HepG2 (cell line): ENCODE data around the gene GTF2H3. TPM values are rescaled to one million over a fixed set of nuclear protein-coding genes. Genes with fewer than 3 reads are reported as not detected.

Source experiments
- CAMTA2 ChIP-seq: sonication (generic); formaldehyde crosslinking; IDR thresholded peaks from 2 replicates; pipeline ENCODE4 v1.4.0; 2020; ENCODE audit warnings: mild to moderate bottlenecking, missing genetic modification reagents, borderline replicate concordance
- GPN1 ChIP-seq: sonication (generic); formaldehyde crosslinking; IDR thresholded peaks from 2 replicates; pipeline ENCODE4 v1.5.1; 2020; ENCODE audit warnings: missing genetic modification reagents, borderline replicate concordance
- GTF2F1 ChIP-seq: fragments of 150-350 bp; IDR thresholded peaks from 2 replicates; pipeline ENCODE4 v1.6.1; 2014; ENCODE audit warnings: low read length
- NCOR1 ChIP-seq: fragments of 200-600 bp; sonication (generic); IDR thresholded peaks from 2 replicates; pipeline ENCODE4 v1.7.0; 2017; ENCODE audit warnings: antibody characterized with exemption, low read length, borderline replicate concordance
- NR2F1 ChIP-seq, 2 experiments: fragments of 450-650 bp in 1 of 2; formaldehyde crosslinking in 1 of 2; IDR thresholded peaks; 2 replicates each; pipeline versions ENCODE4 v1.5.0 to v1.6.1; 2016 to 2020; ENCODE audit warnings: mild to moderate bottlenecking in 1 of 2, missing compliant biosample characterization in 1 of 2, missing genetic modification reagents in 1 of 2, moderate library complexity in 1 of 2
- PHF21A ChIP-seq: sonication (generic); formaldehyde crosslinking; IDR thresholded peaks from 2 replicates; pipeline ENCODE4 v1.5.0; 2020; ENCODE audit warnings: mild to moderate bottlenecking, missing genetic modification reagents
- RELA ChIP-seq: sonication (generic); formaldehyde crosslinking; IDR thresholded peaks from 2 replicates; pipeline ENCODE4 v1.4.0; 2020; ENCODE audit warnings: missing genetic modification reagents
- RFX1 ChIP-seq: fragments of 450-650 bp; IDR thresholded peaks from 2 replicates; pipeline ENCODE4 v1.6.1; 2017
- SIN3B ChIP-seq: fragments of 150-350 bp; IDR thresholded peaks from 2 replicates; pipeline ENCODE4 v1.6.1; 2014; ENCODE audit warnings: low read length
- TBX2 ChIP-seq: sonication (generic); formaldehyde crosslinking; IDR thresholded peaks from 2 replicates; pipeline ENCODE4 v1.5.0; 2020; ENCODE audit warnings: missing genetic modification reagents, mild to moderate bottlenecking, borderline replicate concordance
- TCF12 ChIP-seq, 2 experiments: fragments of 450-650 bp in 1 of 2; sonication (generic) in 1 of 2; formaldehyde crosslinking in 1 of 2; IDR thresholded peaks; 2 replicates each; pipeline versions ENCODE4 v1.6.1 to v1.8.0; 2017 to 2022; ENCODE audit warnings: antibody characterized with exemption in 1 of 2, mild to moderate bottlenecking in 1 of 2, missing genetic modification reagents in 1 of 2, moderate library complexity in 1 of 2
- THAP7 ChIP-seq: sonication (generic); formaldehyde crosslinking; IDR thresholded peaks from 2 replicates; pipeline ENCODE4 v1.8.1; 2023; ENCODE audit warnings: mild to moderate bottlenecking, missing genetic modification reagents
- TRAFD1 ChIP-seq: sonication (generic); formaldehyde crosslinking; IDR thresholded peaks from 2 replicates; pipeline ENCODE4 v1.5.1; 2020; ENCODE audit warnings: missing genetic modification reagents, mild to moderate bottlenecking, borderline replicate concordance
- ZNF10 ChIP-seq: sonication (generic); formaldehyde crosslinking; IDR thresholded peaks from 2 replicates; pipeline ENCODE4 v1.4.0; 2020; ENCODE audit warnings: mild to moderate bottlenecking, low read depth, missing genetic modification reagents, borderline replicate concordance
- ZNF12 ChIP-seq: sonication (generic); formaldehyde crosslinking; IDR thresholded peaks from 2 replicates; pipeline ENCODE4 v1.5.0; 2020; ENCODE audit warnings: missing genetic modification reagents
- ZNF251 ChIP-seq: sonication (generic); formaldehyde crosslinking; IDR thresholded peaks from 2 replicates; pipeline ENCODE4 v1.9.0; 2021; ENCODE audit warnings: mild to moderate bottlenecking, missing genetic modification reagents
- ZNF3 ChIP-seq: IDR thresholded peaks from 2 replicates; pipeline ENCODE4 v1.7.0; 2017; ENCODE audit warnings: inconsistent platforms
- ZNF382 ChIP-seq: sonication (generic); formaldehyde crosslinking; IDR thresholded peaks from 2 replicates; pipeline ENCODE4 v1.5.0; 2020; ENCODE audit warnings: missing genetic modification reagents, mild to moderate bottlenecking, borderline replicate concordance
- ZNF564 ChIP-seq: sonication (generic); formaldehyde crosslinking; IDR thresholded peaks from 2 replicates; pipeline ENCODE4 v1.8.1; 2023; ENCODE audit warnings: mild to moderate bottlenecking, missing genetic modification reagents
- ZNF619 ChIP-seq: sonication (generic); formaldehyde crosslinking; IDR thresholded peaks from 2 replicates; pipeline ENCODE4 v1.4.0; 2020; ENCODE audit warnings: mild to moderate bottlenecking, missing genetic modification reagents
- ZNF674 ChIP-seq: sonication (generic); formaldehyde crosslinking; IDR thresholded peaks from 2 replicates; pipeline ENCODE4 v1.5.0; 2020; ENCODE audit warnings: low read depth, mild to moderate bottlenecking, missing genetic modification reagents
- ZNF773 ChIP-seq: sonication (generic); formaldehyde crosslinking; IDR thresholded peaks from 2 replicates; pipeline ENCODE4 v1.4.0; 2020; ENCODE audit warnings: missing genetic modification reagents, borderline replicate concordance
- polyA plus RNA-seq, 8 experiments: library from polyadenylated mRNA; depleted of rRNA in 3 of 8; stranded (reverse) in 7 of 8; unstranded in 1 of 8; fragments of >200 nt; fragmentation: Illumina TruSeq in 4 of 8; extraction: Trizol in 4 of 8; gene quantifications; 2 replicates each; pipeline versions ENCODE4 v1.2.1 to v1.2.3, GENCODE V29; 2011 to 2016; ENCODE audit warnings: low read depth in 4 of 8, missing spikeins in 1 of 8, mixed read lengths in 1 of 8; ENCODE audit not compliant: insufficient read depth in 1 of 8
- total RNA-seq, 5 experiments: library from RNA; depleted of rRNA; stranded (reverse); fragments of >200 nt; fragmentation: Illumina TruSeq; extraction: Trizol; gene quantifications; 2 replicates each; pipeline ENCODE4 v1.2.3, GENCODE V29; 2016; ENCODE audit warnings: low read depth in 1 of 5
- TF ChIP-seq, protein P1 (sequence below): sonication (generic); formaldehyde crosslinking; IDR thresholded peaks from 2 replicates; pipeline ENCODE4; 2020; ENCODE audit warnings: missing genetic modification reagents, mild to moderate bottlenecking, borderline replicate concordance
- TF ChIP-seq, protein P2 (sequence below): sonication (generic); formaldehyde crosslinking; IDR thresholded peaks from 2 replicates; pipeline ENCODE4 v1.4.0; 2020; ENCODE audit warnings: missing genetic modification reagents
- TF ChIP-seq, protein P3 (sequence below): sonication (generic); formaldehyde crosslinking; IDR thresholded peaks from 2 replicates; pipeline ENCODE4 v1.5.0; 2020; ENCODE audit warnings: mild to moderate bottlenecking, low read depth, missing genetic modification reagents, borderline replicate concordance

Gene GTF2H3
- total and polyA plus RNA-seq, 2 of the 13 experiments (the other 11 are each of a cell fraction or from before 2014, with no cell fraction given): 35.8 to 58.8 TPM

DNA sequence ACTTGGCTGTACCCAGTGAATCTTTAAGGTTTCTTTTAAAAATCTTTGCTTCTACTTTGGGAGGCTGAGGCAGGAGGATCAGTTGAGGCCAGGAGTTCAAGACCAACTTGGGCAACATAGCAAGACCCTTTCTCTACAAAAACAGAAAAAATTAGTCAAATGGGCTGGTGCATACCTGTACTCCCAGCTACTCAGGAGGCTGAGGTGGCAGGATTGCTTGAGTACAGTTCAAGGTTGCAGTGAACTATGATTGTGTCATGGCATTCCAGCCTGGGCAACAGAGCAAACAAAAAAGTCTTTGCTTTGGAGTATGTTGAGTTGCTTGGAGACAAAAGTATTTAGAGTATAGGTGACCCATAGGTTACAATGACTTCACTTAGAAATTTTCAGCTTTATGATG lies 37.9 kb upstream of the GTF2H3 start (continued):
- TF ChIP-seq ZNF10 (CRISPR knock-in tag) (no peak), THAP7 (CRISPR knock-in tag) (no peak), TRAFD1 (no peak), RFX1 (peak; percentile 86), GPN1 (no peak), ZNF619 (CRISPR knock-in tag) (no peak), ZNF773 (CRISPR knock-in tag) (no peak), ZNF251 (CRISPR knock-in tag) (no peak), RELA (CRISPR knock-in tag) (no peak), ZNF12 (0 out of 2 replicates have a peak, but pooled peaks have one; percentile 40), TBX2 (no peak), GTF2F1 (no peak), TCF12 (IDR thresholded peaks at IDR 0.05) (no peak), TCF12 (CRISPR knock-in tag; IDR thresholded peaks at IDR 0.05) (no peak), PHF21A (CRISPR knock-in tag) (no peak; the same call in 1 of the 2 replicates), NCOR1 (peak; percentile 84), ZNF3 (CRISPR knock-in tag) (peak; percentile 43; the same call in 1 of the 2 replicates), SIN3B (no peak), ZNF382 (CRISPR knock-in tag) (no peak), CAMTA2 (CRISPR knock-in tag) (no peak), ZNF674 (CRISPR knock-in tag) (no peak), ZNF564 (CRISPR knock-in tag) (no peak), NR2F1 (CRISPR knock-in tag; IDR thresholded peaks at IDR 0.05) (peak; percentile 63 to 92)
- TF ChIP-seq, protein P1, sequence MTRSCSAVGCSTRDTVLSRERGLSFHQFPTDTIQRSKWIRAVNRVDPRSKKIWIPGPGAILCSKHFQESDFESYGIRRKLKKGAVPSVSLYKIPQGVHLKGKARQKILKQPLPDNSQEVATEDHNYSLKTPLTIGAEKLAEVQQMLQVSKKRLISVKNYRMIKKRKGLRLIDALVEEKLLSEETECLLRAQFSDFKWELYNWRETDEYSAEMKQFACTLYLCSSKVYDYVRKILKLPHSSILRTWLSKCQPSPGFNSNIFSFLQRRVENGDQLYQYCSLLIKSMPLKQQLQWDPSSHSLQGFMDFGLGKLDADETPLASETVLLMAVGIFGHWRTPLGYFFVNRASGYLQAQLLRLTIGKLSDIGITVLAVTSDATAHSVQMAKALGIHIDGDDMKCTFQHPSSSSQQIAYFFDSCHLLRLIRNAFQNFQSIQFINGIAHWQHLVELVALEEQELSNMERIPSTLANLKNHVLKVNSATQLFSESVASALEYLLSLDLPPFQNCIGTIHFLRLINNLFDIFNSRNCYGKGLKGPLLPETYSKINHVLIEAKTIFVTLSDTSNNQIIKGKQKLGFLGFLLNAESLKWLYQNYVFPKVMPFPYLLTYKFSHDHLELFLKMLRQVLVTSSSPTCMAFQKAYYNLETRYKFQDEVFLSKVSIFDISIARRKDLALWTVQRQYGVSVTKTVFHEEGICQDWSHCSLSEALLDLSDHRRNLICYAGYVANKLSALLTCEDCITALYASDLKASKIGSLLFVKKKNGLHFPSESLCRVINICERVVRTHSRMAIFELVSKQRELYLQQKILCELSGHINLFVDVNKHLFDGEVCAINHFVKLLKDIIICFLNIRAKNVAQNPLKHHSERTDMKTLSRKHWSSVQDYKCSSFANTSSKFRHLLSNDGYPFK (CRISPR knock-in tag): no peak
- TF ChIP-seq, protein P2, sequence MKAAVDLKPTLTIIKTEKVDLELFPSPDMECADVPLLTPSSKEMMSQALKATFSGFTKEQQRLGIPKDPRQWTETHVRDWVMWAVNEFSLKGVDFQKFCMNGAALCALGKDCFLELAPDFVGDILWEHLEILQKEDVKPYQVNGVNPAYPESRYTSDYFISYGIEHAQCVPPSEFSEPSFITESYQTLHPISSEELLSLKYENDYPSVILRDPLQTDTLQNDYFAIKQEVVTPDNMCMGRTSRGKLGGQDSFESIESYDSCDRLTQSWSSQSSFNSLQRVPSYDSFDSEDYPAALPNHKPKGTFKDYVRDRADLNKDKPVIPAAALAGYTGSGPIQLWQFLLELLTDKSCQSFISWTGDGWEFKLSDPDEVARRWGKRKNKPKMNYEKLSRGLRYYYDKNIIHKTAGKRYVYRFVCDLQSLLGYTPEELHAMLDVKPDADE (CRISPR knock-in tag): no peak
- TF ChIP-seq, protein P3, sequence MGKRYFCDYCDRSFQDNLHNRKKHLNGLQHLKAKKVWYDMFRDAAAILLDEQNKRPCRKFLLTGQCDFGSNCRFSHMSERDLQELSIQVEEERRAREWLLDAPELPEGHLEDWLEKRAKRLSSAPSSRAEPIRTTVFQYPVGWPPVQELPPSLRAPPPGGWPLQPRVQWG: no peak
